MV-4-11 (cell line): Measurements from ENCODE around the gene CCR5AS.
"Not testable (repeated sequence)": the region's sequence is repeated elsewhere in the genome, so short reads cannot be mapped to it uniquely, and the experiment has no call there.

Experiments
- DNase-seq: peaks from one replicate; lab custom pipeline; 2025; lab: John Stamatoyannopoulos, UW

The CCR5AS gene

DNA sequence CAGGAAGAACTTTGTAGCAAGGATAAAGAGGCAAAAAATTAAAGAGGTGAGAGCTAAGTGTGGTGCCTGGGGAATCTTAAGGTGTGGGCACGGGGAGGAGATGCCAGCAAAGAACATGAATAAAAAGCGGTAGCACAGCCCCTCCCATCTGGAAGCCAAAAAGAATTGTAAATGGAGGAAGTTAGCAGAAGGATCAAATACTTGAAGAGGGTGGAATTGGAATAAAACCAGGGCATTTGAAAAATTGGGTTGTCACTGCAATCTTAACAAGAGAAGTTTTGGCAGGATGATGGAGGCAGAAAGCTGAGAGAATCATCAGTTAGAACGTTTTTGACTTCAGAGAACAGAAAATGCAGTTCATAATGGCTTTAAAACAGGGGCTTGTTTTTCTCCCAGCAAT is 50.6 kb downstream of the CCR5AS start:
- no peak for DNase-seq

- no peak for DNase-seq
Observed at GRCh38 chr3:46354984-46355383, 51.9 kb downstream of the CCR5AS start.

DNA sequence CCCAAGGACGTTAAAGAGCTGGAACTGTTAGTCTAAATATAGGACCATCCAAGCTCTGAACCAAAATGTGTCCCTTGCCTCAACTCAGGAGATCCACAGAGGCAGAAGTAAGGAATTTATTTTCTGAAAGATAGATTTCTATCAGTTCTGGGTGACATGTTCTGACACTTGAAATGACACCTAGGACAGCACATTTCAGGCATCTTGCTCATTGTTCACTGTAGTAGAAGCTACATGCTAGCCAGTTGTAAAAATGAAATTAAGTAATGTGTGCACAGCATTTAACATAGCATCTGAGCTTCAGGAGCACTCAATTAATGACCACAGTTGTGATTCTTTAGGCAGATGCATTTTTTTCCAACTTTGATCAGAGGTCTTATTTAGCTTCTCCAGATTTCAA is 52.4 kb downstream of the CCR5AS start:
- DNase-seq = no peak

DNA sequence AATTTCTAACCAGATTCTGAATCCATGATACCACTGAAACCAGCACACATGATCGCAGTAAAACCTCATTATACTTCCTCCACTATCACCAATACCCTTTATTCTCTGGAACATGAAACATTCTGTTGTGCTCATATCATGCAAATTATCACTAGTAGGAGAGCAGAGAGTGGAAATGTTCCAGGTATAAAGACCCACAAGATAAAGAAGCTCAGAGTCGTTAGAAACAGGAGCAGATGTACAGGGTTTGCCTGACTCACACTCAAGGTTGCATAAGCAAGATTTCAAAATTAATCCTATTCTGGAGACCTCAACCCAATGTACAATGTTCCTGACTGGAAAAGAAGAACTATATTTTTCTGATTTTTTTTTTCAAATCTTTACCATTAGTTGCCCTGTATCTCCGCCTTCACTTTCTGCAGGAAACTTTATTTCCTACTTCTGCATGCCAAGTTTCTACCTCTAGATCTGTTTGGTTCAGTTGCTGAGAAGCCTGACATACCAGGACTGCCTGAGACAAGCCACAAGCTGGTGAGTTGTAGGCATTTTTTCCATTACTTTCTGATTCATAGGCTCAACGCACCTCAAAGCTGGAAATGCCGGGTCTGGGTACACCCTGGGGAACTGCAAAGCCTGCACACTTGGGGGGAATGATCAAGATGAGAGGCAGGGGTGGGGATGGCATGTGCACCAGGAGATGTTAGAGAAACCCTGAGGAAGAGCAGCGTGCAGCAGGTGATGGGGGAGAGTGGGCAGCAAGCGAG is 53.0 kb downstream of the CCR5AS start, which contains the start of gene CCR2:
TSS of gene CCR2 (plus strand) at position 465 of the 764 bp plus-strand sequence. CDS start 3,417 bp downstream, outside the sequence.
- DNase-seq = peak; percentile 91

DNA sequence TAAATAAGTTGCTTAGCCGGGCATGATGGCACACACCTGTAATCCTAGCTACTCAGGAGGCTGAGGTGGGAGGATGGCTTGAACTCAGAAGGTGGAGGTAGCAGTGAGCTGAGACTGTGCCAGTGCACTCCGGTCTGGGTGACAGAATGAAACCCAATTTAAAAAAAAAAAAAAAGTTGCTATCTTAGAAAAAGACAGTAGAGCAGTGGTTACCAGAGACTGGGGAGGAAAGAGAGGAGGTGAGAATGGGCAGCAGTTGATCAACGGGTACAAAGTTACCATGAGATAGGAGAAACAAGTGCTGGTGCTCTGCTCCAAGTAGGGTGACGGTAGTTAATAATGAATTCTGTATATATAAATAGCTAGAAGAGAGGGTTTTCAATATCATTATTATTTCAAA is 53.8 kb downstream of the CCR5AS start:
- no peak for DNase-seq

- DNase-seq = no peak
Observed at GRCh38 chr3:46351646-46352045, 55.2 kb downstream of the CCR5AS start.

GRCh38 chr3:46350262-46350565 is 56.7 kb downstream of the CCR5AS start:
- no peak for DNase-seq

DNA sequence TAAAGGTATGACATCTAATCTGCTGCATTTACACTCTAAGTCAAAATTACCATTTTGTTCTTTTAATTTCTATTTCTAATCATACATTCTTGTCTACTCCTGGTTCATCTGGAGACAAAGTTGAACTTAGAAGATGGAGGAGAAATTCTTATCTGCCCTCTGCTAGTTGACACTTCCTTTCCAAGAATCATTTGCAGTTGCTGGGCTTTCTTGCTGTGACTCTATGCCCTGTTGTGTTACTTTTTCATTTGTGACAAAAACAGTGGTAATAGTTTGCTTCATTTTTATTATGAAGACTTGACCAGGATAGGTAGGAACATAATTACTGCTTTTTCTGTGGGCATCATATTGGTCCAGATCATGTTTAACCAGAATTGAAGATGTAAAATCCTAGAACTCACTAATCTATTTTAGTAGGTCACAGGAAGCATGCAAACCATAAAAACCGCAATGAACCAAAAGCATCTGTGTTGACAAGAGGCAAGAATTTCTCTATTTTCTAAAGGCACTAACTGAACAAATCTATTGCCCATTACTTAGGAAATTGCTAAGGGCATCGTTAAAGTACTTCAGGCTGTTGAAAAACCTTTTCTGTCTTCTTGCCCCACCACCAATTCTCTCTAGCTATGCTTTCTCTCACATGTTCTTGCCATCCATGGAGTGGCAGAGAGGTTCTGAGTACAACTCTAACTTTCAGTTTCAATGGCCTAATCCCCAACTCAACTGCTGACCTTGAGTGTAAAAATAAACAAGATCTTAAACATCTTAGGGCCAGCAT is 57.2 kb downstream of the CCR5AS start:
- DNase-seq = peak; percentile 91

DNA sequence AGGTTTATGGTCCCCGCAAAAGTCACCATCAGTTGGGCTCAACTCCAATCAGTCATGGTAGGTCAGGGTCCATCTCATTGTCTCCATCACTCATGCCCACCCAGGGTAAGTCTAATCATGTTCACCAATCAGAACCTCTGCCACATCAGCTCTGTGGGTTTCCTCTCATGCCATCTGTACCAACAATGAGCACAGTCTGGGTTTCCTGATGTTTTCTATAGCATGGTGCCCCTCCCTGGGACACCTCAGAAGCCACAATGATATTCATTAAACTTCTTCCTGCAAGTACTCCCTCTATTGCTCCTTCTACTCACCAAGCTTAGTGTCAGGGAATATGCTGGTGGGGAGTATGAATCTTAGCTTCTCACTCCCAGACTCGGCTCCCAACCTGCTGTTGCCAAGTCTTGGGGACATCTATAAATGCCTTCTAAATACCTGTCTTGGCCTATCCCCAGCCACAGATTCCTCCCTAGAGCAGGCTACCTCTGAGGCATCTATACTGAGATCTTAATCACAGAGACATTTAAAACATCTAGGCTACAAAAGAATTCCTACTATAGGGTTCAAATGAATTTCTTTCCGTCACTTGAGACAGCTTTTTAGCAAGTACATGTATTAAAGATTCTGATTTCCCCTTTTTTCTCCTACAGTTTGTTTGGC is 57.9 kb downstream of the CCR5AS start:
- DNase-seq = no peak

- DNase-seq = no peak
Observed at GRCh38 chr3:46344476-46344875, 62.4 kb downstream of the CCR5AS start.

DNA sequence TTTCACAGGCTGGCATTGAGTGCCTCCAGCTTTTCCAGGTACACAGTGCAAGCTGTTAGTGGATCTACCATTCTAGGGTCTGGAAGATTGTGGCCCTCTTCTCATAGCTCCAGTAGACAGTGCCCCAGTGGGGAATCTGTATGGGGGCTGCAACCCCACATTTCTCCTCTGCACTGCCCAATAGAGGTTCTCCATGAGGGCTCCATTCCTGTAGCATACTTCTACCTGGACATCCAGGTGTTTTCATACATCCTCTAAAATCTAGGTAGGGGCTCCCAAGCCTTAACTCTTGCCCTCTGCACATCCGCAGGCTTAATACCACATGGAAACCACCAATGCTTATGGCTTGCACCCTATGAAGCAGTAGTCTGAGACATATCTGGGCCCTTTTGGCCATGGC is 68.0 kb downstream of the CCR5AS start:
- no peak for DNase-seq

- no peak for DNase-seq
Observed at GRCh38 chr3:46337911-46338310, 69.0 kb downstream of the CCR5AS start.

DNA sequence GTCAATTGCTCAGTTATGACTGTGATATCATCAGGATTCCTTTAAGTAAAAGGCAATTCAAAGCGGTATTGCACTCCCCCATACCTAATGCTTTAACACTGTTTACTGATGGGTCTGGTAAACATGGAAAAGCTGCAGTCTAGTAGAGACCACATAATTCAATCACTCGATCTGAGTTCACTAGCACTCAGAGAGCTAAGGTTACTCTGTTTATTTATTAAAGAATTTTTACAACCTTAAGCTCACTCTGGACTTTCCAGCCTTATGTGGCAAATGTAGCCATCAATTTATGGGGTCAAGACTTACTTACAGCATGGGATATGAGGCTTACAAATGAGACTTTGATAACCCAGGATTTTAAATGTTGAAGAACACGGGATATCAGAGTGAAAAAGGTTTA is 71.3 kb downstream of the CCR5AS start:
- no peak for DNase-seq

- DNase-seq = no peak
Observed at GRCh38 chr3:46334741-46335478, 72.0 kb downstream of the CCR5AS start.

- not testable (repeated sequence) for DNase-seq
Observed at GRCh38 chr3:46330676-46331075, 76.2 kb downstream of the CCR5AS start.

DNA sequence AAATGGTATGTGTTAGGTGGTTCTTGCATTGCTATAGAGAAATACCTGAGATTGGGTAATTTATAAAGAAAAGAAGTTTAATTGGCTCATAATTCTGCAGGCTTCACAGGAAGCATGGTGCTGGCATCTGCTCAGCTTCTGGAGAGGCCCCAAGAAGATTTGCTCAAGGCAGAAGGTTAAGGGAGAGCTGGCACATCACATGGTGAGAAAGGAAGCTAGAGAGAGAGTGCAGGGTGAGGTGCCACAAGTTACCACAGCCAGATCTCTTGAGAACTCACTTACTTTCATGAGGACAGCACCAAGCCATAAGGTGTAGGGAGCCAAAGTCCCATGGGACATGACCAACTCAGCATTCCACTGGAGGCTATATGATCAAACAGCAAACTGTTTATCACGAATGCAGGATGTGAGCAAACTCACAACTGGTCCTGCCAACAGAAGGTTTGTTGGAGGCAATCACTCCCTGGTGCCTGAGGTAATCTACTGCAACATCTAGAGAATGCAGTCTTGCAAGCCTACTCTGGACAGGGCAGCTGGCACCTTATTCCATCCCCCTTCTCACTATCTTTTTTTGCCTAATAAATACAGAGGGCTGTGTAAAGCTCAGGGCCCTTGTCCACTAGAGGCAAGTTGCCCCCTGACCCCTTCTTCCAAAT is 81.1 kb downstream of the CCR5AS start:
- no peak for DNase-seq

DNA sequence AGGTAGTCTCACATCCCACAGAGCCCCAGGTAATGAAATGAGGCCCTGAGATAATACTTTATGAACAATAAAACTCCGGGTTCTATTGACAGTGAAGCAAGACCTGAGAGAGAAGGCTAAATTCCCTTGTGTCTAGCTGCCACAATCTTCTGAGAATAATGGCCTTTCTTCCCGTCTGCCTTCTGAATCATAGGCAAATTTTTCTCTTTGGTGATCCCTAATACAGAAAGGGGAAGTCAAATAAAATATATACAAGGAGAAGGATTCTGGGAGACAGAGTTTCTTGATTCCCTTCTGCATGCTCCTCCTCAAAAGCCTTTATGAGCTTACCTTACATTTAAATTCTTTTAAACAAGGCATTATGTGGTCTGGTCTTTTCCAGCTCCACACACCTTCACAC is 82.8 kb downstream of the CCR5AS start:
- peak; percentile 53 for DNase-seq

- peak; percentile 95 for DNase-seq
Observed at GRCh38 chr3:46321461-46322104, 85.3 kb downstream of the CCR5AS start.

DNA sequence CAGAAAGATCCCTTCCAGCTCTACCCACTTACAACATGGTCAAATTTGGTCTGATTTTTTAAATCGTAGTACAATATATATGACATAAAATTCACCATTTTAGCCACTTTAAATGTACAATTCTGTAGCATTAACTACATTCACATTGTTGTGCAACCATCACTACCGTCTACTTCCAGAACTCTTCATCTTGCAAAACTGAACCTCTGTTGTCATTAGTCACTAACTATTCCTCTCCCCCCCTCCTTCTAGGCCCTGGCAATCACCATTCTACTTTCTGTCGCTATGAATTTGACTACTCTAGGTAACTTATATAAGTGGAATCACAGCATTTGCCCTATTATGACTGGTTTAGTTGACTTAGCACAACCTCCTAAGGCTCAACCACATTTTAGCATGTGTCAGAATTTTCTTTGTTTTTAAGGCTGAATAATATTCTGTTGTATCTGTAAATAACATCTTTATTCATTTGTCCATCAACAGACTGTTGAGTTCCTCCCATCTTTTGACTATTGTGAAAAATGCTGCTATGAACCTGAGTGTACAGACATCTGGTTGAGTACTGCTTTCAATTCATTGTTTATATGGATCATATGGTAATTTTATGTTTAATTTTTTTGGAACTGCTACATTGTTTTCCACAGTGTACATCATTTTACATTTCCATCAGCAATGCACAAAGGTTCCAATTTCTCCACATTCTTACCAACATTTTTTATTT is 88.5 kb downstream of the CCR5AS start:
- peak; percentile 88 for DNase-seq

DNA sequence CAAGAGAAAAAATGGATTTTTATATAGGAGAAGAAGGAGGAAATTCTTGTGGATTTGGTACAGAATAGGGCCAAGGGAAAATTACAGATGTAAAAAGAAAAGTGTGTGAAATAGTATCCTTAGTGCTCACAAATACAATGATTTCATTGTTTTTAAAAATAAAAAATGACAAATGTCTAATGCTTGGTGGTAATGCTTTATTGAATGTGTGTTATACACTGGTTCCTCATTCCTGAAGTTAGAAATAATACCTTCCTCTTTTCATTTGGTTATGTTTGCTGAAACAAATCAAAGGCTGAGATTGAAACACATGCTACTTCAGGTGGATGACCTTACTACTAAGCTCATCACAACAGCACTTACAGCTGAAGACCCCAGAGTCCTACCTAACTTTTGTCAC is 90.7 kb downstream of the CCR5AS start:
- DNase-seq = peak; percentile 65

- peak; percentile 65 for DNase-seq
Observed at GRCh38 chr3:46314517-46314916, 92.3 kb downstream of the CCR5AS start.
